Thyroid gland (tissue), 4 donors: ENCODE measurements around the gene IFT43.

Experiments used
- CTCF ChIP-seq, 6 experiments: fragments of 200-600 bp in 3 of 6; fragments of 450-650 bp in 3 of 6; sonication (generic) in 3 of 6; IDR thresholded peaks; one replicate each; pipeline ENCODE4 v1.5.1; 2016 to 2019; ENCODE audit warnings: antibody characterized with exemption in 6 of 6, mild to moderate bottlenecking in 2 of 6, inconsistent platforms in 1 of 6, moderate library complexity in 1 of 6
- POLR2A ChIP-seq, 2 donors: fragments of 450-650 bp; IDR thresholded peaks; one replicate each; pipeline ENCODE4 v1.6.1; 2017; ENCODE audit warnings: antibody characterized with exemption in 2 of 2, mild to moderate bottlenecking in 2 of 2, moderate library complexity in 1 of 2

GRCh38 chr14:76096257-76096656 is 110.7 kb downstream of the IFT43 start:
- TF ChIP-seq CTCF (IDR thresholded peaks at IDR 0.05), result no peak
- TF ChIP-seq POLR2A (IDR thresholded peaks at IDR 0.05), result no peak
